Left ventricle myocardium inferior (tissue), 1 donor: ENCODE data around the gene CDK5R1. TPM values are rescaled to one million over a fixed set of nuclear protein-coding genes. Genes with fewer than 3 reads are reported as not detected.

Experiments
- DNase-seq: peaks from one replicate; pipeline ENCODE4 v3.0.0-alpha.2; 2020
- H3K27ac ChIP-seq: fragments of 200-600 bp; replicated peaks from 2 replicates; pipeline ENCODE4 v1.8.0; 2021
- H3K27me3 ChIP-seq: fragments of 200-600 bp; 2 replicates; pipeline ENCODE4 v1.8.0; 2021; ENCODE audit warnings: low read depth
- H3K36me3 ChIP-seq: fragments of 200-600 bp; 2 replicates; pipeline ENCODE4 v1.8.0; 2021
- H3K4me1 ChIP-seq: fragments of 200-600 bp; 2 replicates; pipeline ENCODE4 v1.8.0; 2021
- H3K4me3 ChIP-seq: fragments of 200-600 bp; 2 replicates; pipeline ENCODE4 v1.8.0; 2021; ENCODE audit warnings: mild to moderate bottlenecking, moderate library complexity
- H3K9me3 ChIP-seq: fragments of 200-600 bp; replicated peaks from 2 replicates; pipeline ENCODE4 v1.8.0; 2021
- CTCF ChIP-seq: fragments of 200-600 bp; IDR thresholded peaks from 2 replicates; pipeline ENCODE4 v1.8.0; 2021; ENCODE audit warnings: antibody characterized with exemption, mild to moderate bottlenecking, borderline replicate concordance
- intact Hi-C: fragments of 100-400 bp; cut with micrococcal nuclease; formaldehyde crosslinking; loops from one replicate; pipeline ENCODE4 v1.11.0; 2022
- total RNA-seq: library from RNA; stranded (reverse); fragmentation: NEBNext Ultra II Directional; extraction: Animal tissue kit (Norgen Biotek cat#: 25700); gene quantifications from one replicate; pipeline ENCODE4 v1.2.1, GENCODE V29; 2021
- donor health status: DM: no; HTN: yes; CAD: no; lungs with severe emphysema.

The CDK5R1 gene
- total RNA-seq, 1 donor from 2014 or later, result 1.5 TPM

GRCh38 chr17:32493976-32494513 is 7.3 kb downstream of the CDK5R1 start:
- Histone ChIP-seq H3K27ac (no peak overlapping the region), H3K36me3 (no peaks in the 10 kb centered on the region), H3K4me1 (peaks cover 40% of the 10 kb centered on the region), H3K4me3 (no peak overlapping the region), H3K9me3 (no peaks in the 10 kb centered on the region), H3K27me3 (no peaks in the 10 kb centered on the region)
- no peak for DNase-seq
- TF ChIP-seq CTCF, result no peak
- intact Hi-C loops, result no loop called here

- H3K27ac ChIP-seq, result peak overlapping the region; percentile 61
These were observed 8.0 kb downstream of the CDK5R1 start for GRCh38 chr17:32494621-32495358.

GRCh38 chr17:32495359-32496231 is 8.8 kb downstream of the CDK5R1 start:
- H3K4me3 ChIP-seq, result peak overlapping the region; percentile 23
- no peaks in the 10 kb centered on the region for H3K27me3 ChIP-seq
- no peaks in the 10 kb centered on the region for H3K36me3 ChIP-seq
- H3K27ac ChIP-seq, result peak overlapping the region; percentile 61
- no peak for DNase-seq
- no peaks in the 10 kb centered on the region for H3K9me3 ChIP-seq
- no peak for TF ChIP-seq CTCF
- intact Hi-C loops, result no loop called here
- H3K4me1 ChIP-seq, result peaks cover 40% of the 10 kb centered on the region

More at GRCh38 chr17:32494621-32495358, 8.0 kb downstream of the CDK5R1 start:
- peak overlapping the region; percentile 23 for H3K4me3 ChIP-seq
- H3K36me3 ChIP-seq, result no peaks in the 10 kb centered on the region
- no peaks in the 10 kb centered on the region for H3K9me3 ChIP-seq
- H3K4me1 ChIP-seq, result peaks cover 40% of the 10 kb centered on the region
- H3K27me3 ChIP-seq, result no peaks in the 10 kb centered on the region
- intact Hi-C loops, result no loop called here
- DNase-seq, result no peak
- no peak for TF ChIP-seq CTCF

GRCh38 chr17:32496395-32497073 is 9.7 kb downstream of the CDK5R1 start:
- Histone ChIP-seq H3K4me3 (no peak overlapping the region), H3K27me3 (no peaks in the 10 kb centered on the region), H3K4me1 (peaks cover 40% of the 10 kb centered on the region), H3K36me3 (no peaks in the 10 kb centered on the region), H3K27ac (peak overlapping the region; percentile 61), H3K9me3 (no peaks in the 10 kb centered on the region)
- TF ChIP-seq CTCF, result no peak
- intact Hi-C loops, result no loop called here
- no peak for DNase-seq

- Histone ChIP-seq H3K27me3 (no peaks in the 10 kb centered on the region), H3K27ac (no peak overlapping the region), H3K4me1 (peaks cover 38% of the 10 kb centered on the region), H3K36me3 (no peaks in the 10 kb centered on the region), H3K4me3 (no peak overlapping the region), H3K9me3 (no peaks in the 10 kb centered on the region)
- intact Hi-C loops, result no loop called here
- peak; percentile 26 for TF ChIP-seq CTCF
- no peak for DNase-seq
These were observed 10.8 kb downstream of the CDK5R1 start for GRCh38 chr17:32497431-32498205.
